ENCODE data around the gene SRSF3.
"Not testable (repeated sequence)": the region's sequence is repeated elsewhere in the genome, so short reads cannot be mapped to it uniquely, and the experiment has no call there.

SRSF3 gene

DNA sequence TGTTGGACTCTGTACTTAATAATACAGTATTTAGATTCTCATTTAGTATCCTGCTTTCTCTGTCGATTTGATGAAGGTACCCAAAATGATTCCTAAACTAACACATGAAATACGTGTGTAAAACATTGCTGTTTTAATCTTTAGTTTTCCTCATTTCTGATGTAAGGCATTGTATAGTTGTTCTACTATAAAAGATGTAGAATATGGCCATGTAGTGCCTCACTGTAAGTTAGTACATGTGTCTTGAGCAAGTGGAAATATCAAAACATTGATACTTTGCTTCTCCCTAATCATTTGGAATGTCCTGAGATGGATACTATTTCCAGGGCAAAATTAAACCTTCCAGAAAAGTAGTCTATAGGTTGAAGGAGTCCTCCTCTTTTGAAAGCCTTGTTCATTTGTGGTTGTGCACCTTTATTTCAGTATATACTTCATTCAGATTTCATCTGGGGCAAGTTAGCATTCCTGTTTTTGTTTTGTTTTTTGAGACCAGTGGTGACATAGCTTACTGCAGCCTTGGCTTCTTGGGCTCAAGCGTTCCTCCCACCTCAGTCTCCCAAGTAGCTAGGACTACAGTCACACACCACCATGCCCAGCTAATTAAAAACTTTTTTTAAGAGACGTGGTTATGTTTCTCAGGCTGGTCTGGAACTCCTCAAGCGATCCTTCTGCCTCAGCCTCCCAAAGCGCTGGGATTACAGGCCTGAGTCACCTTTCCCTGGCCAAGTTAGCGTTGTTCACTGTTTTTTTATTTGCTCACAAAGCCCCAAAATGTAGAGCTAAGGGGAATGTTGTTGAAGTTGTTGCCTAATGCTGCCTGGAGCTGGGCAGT is 11.6 kb downstream of the SRSF3 start:
- DNase-seq, result no peak

DNA sequence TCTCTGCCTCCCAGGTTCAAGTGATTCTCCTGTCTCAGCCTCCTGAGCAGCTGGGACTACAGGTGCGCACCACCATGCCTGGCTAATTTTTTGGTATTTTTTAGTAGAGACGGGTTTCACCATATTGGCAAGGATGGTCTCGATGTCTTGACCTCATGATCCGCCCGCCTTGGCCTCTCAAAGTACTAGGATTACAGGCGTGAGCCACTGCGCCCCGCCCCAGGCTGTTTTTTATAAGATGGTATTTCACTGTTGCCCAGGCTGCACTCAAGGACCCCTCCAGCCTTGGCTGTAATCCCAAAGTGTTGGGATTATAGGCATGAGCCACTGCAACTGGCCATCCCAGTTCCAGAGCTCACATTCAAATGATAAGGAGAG is 13.1 kb downstream of the SRSF3 start:
- not testable (repeated sequence) for DNase-seq

DNA sequence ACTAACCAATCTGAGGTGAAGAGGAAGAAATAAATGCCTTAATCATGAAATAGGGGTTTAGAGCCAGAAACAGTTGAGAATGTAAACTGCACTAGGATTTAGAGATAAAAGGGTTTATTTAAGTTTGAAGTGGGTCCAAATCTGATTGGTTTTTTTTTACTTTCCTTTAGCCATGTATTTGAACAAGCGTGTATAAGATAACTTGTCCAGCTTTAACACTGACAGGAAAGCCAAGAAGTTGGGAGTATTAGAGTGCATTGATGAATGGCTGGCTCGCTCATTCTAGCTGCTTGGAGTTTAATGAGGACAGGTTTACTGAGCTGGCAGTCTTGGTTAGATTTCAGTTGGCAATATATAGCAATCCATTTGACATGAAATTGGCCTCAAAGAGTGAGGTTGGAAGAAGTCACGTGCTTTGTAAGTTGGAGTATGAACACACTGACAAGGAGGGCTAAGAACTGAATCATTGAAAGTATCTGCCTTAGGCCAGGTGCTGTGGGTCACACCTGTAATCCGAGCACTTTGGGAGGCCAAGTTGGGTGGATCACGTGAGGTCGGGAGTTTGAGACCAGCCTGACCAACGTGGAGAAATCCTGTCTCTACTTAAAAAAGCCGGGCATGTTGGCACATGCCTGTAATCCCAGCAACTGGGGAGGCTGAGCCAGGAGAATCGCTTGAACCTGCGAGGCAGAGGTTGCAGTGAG is 13.7 kb downstream of the SRSF3 start:
- no peak for DNase-seq

DNA sequence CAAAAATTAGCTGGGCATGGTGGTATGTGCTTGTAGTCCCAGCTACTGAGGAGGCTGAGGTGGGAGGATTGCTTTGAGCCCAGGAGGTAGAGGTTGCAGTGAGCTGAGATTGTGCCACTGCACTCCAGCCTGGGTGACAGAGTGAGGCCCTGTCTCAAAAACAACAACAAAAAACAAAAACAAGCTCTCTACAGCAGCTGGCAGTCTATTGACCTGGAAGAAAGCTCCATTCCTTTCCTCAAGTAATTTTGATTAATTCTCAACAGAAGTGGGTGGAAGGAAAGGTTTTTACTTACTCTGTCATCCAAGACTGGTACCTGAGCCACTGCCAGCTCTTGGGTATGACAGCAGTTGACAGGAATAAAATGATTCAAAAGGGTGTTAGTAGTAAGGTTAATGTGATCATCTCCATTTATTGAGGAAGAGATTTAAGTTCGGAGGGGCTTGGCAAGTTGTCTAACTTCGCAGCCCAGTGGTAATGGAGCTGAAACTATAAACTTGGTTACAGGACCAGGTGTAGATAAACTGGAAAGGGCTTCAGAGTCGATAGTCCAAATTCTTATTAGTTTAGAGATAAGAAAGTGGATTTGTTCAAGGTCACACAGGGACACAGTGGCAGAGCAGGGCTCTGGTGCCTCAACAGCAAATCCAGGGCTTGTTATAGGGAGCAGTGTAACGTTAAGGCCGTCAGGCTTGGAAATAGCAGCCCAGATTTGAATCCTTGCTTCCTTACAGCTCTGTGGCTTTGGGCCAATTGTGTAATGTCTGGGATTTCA is 14.8 kb downstream of the SRSF3 start:
- no peak for DNase-seq

DNA sequence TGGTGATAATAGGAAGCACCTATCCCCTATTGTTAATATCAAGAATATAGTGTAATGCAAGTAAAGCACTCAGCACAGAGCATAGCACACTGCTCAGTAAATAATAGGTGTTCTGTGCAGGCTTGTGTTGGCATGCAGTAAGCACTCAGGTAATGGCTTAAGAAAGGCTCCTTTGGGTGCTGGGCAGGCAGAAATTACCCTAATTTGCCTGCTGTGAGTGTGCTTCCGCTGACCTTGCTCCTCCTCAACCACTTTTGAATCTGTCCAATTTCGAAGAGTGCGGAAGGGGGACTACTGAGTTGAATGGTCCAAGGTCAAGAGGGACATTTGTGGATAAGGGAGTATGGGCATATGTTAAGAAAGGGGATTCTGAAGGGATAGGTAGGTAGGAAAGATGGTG is 15.4 kb downstream of the SRSF3 start:
- no peak for DNase-seq

DNA sequence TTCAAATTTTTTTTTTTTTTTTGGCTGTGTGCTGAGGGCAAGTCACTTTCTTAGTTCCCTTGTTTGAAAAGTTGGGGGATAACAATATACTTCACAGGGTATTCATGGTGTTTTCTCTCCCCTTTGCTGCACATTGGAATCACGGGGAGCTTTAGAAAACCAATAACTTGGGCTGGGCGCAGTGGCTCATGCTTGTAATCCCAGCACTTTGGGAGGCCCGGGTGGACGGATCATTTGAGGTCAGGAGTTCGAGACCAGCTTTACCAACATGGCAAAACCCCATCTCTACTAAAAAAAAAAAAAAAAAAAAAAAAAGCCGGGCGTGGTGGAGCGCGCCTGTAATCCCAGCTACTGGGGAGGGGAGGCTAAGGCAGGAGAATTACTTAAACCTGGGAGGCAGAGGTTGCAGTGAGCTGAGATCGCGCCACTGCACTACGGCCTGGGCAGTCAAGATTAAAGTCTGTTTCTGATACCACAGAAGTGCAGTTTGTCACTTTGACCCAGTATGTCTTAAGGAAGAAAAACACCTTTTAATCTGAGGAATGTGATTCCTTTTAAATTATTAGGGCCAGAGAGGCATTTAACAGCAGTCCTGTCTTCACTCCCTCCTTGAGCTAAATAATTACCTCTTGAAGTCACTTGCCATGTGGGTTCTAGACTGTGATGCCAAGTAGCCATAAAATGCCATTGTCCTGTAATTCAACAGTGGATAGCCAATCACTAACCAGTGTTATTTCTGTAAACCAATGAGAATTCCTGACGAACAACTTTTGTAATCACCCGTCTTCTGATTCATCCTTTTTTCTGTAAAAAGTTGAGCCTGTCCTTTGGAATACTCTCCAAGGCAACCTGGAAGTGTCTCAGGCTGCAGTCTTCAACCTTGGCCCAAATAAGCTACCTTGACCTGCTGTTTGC is 16.1 kb downstream of the SRSF3 start:
- peak; percentile 48 for DNase-seq

DNA sequence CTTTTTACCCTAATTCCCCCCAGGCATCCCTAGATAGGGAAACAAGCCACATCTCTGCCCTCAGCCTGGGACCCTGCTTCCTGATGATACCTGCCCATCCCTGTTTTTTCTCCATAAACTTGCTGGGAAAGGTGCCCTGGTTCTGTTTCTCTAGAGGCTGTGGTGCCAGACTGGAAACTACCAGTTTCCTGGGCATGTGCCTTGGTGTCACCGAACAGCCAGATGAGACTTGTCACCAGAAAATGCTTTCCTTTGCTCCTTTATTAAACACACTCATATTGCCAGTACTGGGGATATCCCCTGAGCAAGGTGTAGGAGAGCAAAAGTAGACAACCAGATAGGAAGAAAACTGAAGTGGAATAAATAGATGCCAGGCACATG is 16.8 kb downstream of the SRSF3 start:
- DNase-seq, result no peak

DNA sequence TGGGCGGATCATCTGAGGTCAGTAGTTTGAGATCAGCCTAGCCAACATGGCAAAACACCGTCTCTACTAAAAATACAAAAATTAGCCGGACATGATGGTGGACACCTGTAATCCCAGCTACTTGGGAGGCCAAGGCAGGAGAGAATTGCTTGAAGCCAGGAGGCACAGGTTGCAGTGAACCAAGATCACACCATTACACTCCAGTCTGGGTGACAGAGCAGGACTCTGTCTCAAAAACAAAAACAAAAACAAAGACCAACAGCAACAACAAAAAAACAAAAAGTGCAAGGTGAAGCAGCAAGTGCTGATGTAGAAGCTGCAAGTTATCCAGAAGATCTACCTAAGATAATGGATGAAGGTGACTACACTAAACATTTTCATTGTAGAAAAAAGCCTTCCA is 17.5 kb downstream of the SRSF3 start:
- DNase-seq, result not testable (repeated sequence)

DNA sequence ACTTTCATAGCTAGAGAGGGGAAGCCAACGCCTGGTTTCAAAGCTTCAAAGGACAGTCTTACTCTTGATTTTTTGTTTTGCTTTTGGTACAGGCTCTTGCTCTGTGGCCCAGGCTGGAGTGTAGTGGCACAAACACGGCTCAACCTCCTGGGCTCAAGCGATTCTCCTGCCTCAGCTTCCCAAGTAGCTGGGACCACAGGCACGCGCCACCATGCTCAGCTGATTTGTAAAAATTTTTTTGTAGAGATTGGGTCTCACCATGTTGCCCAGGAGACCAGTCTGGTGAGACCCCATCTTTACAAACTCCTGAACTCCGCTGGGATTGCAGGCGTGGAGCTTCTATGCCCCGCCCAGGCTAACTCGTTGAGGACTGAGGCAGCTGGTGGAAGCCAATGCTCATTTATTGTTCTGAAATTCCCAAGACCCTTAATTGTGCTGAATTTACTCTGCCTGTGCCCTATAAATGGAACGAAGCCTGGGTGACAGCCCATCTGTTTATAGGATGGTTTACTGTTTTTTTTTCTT is 18.0 kb downstream of the SRSF3 start:
- no peak for DNase-seq

DNA sequence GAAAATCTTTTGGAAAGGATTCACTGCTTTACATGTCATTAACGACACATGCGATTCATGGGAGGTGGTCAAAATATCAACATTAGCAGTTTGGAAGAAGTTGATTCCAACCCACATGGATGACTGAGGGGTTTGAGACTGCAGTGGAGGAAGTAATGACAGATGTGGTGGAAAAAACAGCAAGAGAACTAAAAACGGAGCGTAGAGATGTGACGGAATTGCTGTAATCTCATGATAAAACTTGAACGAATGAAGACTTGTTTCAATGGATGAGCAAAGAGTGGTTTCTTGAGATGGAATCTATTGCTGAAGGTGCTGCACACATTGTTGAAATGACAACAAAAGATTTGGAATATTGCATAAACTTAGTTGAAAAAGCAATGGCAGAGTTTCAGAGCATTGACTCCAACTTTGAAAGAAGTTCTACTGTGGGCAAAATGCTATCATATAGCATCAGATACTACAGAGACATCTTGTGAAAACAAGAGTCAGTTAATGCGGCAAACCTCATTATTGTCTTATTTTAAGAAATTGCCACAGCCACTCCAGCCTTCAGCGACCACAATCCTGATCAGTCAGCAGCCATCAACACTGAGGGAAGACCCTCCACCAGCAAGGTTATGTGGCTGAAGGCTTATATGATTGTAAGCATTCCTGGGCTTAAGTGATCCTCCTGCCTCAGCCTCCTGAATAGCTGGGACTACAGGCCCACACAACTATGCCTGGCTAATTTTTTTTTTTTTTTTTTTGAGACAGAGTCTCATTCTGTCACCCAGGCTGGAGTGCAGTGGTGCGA is 19.2 kb downstream of the SRSF3 start:
- no peak for DNase-seq

DNA sequence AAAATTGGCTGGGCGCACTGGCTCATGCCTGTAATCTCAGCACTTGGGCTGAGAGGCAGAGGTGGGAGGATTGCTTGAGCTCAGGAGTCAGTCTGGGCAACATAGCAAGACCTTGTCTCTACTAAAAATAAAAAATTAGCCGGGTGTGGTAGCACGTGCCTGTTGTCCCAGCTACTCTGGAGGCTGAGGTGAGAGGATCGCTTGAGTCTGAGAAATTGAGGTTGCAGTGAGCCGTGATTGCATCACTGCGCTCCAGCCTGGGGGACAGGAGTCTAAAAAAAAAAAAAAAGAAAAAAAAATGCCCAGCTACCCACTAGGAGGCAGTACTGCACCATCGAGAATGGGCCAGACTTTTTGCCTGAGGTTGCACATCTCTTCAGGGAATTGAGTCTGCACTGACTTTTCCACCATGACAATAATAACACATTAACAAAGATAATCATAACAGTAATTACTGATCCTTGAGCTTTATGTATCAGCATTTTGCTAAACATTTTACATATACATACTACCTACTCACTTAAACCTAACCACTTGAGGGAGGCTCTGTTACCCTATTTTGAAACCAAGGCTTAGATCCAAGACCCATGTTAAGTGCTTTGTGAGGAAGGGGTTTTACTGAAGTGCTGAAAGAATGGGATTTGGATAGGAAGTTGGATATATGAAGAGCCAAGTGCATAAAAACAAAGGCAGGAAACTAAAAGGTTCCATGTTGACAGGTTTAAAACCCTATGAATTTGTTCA is 21.0 kb downstream of the SRSF3 start:
- DNase-seq, result peak; percentile 46

DNA sequence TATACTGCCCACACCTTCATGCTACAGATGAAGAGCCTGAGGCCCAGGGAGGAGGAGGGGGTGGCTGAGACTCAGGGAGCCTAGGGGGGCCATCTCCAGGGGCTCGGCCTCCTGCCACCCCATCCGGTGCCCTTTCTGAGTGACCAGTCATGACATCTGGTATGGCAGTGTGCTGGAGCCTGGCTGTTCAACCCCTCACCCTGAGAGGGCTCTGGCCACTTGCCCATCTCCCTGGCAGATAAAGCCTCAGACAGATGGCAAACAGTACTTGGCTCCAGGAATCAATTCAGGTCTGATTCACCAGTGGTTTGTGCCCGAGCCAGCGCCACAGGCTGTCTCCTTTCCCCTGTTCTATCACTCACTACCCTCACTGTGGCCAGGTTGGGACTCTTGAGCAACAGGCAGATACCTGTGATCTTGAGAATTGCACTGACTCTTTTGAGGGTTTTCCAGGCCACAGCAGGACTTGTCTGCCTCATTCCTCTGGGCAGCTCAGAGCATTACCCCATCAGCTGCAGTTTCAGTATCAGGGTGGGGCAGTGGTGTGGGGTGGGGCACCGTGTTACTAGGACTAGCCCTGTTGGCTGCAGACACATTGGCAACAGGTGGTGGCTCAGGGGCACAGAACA is 22.8 kb downstream of the SRSF3 start:
- no peak for DNase-seq

DNA sequence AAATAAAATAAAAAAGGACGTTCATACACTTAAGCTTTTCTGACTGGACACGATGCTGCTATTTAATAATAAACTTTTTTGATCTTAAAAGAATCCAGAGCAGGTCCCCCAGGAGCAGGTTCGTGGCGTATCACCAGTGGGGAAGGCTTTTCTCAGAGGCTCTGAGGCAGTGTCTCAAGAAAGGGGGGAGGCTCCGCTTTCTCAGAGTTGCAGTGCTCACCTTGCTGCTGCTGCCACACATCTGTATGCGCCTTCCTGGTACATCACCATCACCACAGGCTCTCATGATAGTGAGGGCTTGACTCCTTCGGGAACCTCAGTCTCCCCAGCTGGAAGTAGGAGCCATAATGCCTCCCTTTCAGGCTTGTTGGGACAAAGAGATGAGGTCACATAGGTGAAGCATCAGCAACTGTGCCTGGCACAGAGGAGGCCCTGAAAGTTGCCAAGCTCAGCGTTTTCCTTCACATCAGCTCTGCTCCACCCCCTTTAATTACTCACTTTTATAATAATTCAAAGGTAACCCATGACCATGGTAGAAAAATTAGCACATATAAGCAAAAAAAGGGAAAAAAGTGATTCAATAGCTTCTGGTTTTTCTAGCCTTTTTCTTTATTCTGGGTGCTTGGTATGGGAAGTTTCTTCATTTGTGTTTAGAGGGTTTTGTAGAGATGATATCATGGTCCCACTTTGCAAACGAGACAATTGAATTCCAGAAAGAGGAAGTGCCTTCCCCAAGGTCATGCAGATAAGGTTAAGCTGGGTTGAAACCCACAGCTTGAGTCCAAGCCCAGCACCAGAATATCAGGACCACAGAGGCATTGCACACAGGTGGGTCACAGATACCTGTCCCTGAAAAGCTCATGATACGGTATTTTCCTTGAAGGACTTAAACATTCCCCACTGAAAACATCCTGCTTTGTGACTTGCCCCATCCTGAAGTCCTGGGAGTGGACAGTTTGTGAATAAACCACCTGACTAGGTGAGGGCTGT is 24.5 kb downstream of the SRSF3 start:
- DNase-seq, result no peak

DNA sequence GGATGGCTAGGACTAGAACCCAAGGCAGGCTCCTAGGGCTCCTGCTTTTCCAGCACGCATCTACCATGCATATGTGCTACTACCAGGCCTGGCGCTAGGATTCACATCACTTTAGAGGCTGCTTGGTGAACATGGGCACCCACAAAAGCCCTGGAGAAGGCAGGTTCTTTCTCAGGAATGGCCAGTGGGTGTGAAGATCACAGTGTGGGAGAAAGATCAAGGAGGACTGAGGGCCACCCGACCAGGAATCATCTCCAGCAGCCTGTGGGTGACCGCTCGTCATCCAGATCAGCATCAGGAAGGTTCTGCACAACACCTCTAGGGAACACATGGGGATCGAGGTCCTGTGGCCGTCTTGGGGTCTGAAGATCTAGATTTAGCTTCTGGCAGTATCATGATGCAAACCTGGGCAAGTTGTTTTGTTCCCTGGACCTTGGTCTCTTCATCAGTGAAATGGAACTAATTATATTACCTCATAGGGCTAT is 27.3 kb downstream of the SRSF3 start:
- no peak for DNase-seq

DNA sequence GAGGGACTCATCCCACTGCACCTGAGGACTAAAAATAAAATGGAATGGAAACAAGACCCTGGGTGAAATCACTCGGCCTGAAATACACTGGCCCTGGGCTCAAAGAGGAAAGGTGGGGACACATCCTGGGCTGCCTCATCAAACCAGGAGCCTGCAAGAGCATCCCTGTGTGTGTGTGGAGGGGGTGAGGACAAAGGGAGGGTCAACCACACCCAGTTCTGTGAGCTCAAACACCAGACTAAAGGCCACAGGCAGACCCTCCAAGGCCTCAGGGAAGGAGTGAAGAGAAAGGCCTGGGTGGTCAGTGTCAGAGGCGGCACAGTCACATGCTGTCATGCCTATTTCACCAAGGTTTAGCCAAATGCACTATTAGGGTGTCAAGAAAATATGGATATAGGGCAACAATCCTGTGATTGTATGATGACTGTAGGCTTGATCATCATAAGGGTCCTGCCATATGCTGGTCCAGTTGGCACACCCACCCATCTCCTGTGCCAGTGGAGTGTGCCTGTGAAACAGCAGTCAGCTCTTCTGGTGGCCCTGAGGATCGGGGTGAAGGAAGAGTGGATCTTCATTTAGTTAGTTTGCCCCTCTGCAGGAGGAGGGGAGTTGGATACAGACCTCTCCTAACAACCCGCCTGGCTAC is 28.9 kb downstream of the SRSF3 start:
- no peak for DNase-seq

DNA sequence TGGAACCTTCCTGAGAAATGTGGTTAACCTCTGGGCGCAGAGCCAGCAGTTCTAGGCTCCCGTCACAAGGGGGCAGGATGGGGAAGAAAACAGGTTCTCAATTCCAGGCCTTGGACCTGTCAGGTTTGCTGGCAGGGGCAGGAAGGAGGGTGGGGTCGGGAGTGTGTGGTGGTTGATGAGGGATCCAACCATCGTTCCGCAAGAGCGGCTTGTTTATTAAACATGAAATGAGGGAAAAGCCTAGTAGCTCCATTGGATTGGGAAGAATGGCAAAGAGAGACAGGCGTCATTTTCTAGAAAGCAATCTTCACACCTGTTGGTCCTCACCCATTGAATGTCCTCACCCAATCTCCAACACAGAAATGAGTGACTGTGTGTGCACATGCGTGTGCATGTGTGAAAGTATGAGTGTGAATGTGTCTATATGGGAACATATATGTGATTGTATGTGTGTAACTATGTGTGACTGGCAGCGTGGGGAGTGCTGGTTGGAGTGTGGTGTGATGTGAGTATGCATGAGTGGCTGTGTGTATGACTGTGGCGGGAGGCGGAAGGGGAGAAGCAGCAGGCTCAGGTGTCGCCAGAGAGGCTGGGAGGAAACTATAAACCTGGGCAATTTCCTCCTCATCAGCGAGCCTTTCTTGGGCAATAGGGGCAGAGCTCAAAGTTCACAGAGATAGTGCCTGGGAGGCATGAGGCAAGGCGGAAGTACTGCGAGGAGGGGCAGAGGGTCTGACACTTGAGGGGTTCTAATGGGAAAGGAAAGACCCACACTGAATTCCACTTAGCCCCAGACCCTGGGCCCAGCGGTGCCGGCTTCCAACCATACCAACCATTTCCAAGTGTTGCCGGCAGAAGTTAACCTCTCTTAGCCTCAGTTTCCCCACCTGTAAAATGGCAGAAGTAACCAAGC is 29.6 kb downstream of the SRSF3 start:
- DNase-seq, result peak; percentile 58

Measured in HCEC 1CT (cell line).